ENCODE results near the gene STYK1.

- TF ChIP-seq CTCF (IDR thresholded peaks at IDR 0.05) (no peak), POLR2A (IDR thresholded peaks at IDR 0.05) (no peak)
Observed at GRCh38 chr12:10610188-10610587, 63.7 kb downstream of the STYK1 start.
